ENCODE measurements around the gene FCMR.
A peak's percentile ranks its signal among the peaks of the same experiment; 100 is the strongest.

The FCMR gene

GRCh38 chr1:206898915-206899431 lies 22.8 kb downstream of the FCMR start:
- DNase-seq, result no peak

GRCh38 chr1:206898089-206898914 lies 23.4 kb downstream of the FCMR start:
- DNase-seq, result peak in 1 of 3 donors; percentile 30

DNA sequence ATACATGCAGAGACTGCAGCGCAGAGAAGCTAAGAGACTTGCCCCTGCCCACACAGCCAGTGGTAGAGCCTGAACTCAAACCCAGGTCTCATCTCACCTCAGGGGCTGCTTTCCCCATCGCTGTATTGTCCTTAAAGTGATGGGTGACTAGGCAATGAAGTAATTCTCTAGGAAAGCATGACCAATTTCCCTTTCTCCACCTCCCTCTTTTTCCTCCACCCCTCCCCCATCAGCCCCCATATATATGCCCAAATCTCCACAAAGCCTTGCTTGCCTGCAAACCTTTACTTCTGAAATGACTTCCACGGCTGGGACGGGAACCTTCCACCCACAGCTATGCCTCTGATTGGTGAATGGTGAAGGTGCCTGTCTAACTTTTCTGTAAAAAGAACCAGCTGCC lies 24.6 kb downstream of the FCMR start, which contains the start of gene IL24:
TSS of gene IL24 (plus strand) at position 269 of the 400 bp plus-strand sequence. CDS start 390 bp downstream, outside the sequence.
- no peak for DNase-seq

- DNase-seq, result no peak
Measured at GRCh38 chr1:206896261-206896660, 25.5 kb downstream of the FCMR start.

- DNase-seq, result no peak
Measured at GRCh38 chr1:206895837-206896242, 25.9 kb downstream of the FCMR start.

- DNase-seq, result no peak
Measured at GRCh38 chr1:206895325-206895724, 26.4 kb downstream of the FCMR start.

- DNase-seq, result no peak
Measured at GRCh38 chr1:206893380-206893779, 28.4 kb downstream of the FCMR start.

DNA sequence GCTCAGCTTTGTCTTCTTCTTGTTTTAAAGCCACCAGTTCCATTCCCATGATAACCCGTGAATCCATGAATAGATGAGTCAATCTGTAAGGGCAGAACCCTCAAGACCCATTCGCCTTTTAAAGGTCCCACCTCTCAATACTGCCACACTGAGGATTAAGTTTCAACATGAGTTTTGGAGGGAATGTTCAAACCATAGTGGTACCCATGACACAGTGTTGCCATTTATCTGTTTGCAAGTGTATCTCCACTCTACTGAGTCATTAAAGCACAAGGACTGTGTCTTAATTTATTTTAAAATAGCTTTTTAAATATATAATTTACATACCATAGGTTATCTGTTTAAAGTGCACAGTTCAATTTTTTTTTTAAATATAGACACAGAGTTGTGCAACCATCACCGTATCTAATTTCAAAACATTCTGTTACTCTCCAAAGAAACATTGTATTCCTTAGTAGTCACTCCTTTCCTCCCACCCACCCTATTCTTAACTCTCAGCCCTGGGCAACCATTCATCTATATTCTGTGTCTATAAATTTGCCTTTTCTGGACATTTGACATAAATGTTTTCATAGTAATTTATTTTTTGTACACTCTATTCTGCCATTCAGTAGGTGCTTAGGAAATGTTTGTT lies 29.3 kb downstream of the FCMR start:
- no peak for DNase-seq

DNA sequence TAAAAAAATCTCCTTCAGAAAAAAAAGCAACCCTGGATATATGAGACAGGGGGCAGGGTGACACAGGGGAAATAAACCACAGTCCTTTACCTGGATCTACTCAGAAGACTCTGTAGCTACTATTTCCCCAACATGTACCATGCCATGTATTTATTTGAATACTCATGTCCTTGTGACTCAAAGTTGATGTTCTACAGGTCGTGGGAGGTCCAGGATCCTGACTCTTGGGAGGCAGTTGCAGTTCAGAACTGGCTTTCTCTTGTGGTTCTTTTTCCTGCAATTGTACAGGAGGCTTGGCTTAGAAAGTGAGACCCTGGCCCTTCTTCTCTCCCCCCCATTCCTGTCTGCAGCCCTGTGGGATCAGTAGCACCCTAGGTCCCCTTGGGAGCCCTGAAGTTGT lies 30.3 kb downstream of the FCMR start:
- DNase-seq, result peak in 2 of 3 donors; percentile 27 to 32

DNA sequence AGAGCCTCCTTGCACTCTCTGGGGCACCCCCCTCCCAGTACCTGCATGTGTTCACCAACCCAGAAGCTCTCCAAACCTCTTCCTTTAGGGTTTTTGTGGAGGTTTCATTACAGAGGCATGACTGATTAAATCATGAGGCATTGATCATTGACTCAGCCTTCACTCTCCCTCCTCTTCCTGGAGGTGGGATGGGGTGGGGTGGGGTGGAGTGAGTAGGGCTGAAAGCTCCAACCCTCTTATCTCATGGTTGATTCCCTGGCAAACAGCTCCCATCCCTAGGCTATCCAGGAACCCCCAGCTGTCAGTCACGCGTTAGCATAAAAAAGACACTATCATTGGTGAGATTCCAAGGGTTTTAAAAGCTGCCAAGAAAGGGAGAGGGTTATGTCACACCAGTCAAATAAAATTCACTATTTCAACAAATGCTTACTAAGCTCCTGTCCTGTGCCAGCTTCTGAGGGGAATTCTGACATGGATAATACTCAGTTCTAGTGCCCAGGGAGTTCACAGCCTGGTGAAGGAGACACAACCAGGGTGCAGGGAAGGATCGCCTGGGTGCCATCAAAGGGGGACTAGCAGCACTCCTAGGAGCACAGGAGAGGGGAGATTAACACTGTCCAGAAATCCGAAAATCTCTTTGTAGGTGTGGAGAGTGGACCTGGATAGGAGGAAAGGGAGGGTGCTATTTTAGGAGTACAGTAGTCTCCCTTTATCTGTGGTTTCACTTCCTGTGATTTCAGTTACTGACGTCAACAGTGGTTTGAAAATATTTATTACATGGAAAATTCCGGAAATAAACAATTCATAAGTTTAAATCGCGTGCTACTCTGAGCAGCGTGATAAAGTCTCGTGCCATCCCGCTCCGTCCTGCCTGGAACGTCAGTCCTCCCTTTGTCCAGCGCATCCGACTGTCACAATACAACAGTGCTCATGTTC lies 31.3 kb downstream of the FCMR start:
- DNase-seq, result peak; percentile 71 to 92 (median 89)

- no peak for DNase-seq
Measured at GRCh38 chr1:206887701-206888100, 34.0 kb downstream of the FCMR start.

GRCh38 chr1:206886831-206887230 lies 34.9 kb downstream of the FCMR start:
- DNase-seq, result no peak

DNA sequence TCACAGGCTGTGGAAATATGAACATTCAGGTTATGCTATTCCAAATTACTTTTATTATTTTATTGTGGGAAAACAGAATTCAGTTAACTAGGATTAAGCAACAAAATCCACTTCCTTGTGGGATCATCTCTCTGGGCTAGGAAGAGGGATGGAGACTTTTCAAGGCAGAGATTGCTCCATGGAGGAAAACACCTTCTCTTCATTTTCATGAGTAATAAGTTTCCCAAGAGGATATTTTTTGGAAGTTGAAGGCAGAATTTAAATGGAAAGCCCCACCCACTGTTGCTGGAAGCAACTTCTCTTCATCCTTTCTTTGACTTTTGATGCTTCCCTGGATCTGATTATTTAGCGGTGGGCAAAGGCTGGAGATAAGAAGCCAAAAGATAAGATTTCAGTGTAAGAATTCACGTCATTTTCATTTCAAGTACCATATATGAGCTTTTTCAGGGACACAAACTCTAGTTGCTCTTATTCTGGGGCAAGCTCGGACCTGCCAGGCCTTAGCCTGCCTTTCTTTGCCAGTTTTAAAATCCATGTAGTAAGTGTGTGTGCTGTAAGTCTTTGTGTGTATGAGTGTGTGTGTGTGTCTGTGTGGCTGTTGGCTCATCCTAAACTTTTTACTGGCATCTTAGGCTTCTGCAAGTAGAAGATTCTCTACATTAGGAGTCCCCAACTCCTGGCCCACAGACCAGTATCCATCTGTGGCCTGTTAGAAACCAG lies 36.2 kb downstream of the FCMR start:
- DNase-seq, result peak in 1 of 3 donors; percentile 34

GRCh38 chr1:206883876-206884275 lies 37.9 kb downstream of the FCMR start:
- DNase-seq, result no peak

- no peak for DNase-seq
Measured at GRCh38 chr1:206883160-206883559, 38.6 kb downstream of the FCMR start.

DNA sequence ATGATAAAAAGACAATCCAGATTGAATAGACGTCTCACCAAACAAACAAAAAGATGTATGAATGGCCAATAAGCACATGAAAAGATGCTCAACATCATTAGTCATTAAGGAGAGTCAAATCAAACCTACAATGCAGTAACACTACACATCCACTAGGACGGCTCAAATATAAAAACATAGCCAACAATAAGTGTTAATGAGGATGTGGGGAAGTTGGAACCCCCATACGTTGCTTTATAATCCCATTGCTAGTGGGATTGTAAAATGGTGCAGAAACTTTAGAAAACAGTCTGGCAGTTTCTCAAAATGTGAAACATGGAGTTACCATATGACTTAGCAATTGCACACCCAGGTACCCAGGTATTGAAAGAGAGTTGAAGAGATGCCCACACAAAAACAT lies 39.2 kb downstream of the FCMR start:
- DNase-seq, result peak in 1 of 3 donors; percentile 21

- DNase-seq, result no peak
Measured at GRCh38 chr1:206880314-206880713, 41.4 kb downstream of the FCMR start.

GRCh38 chr1:206878456-206878855 lies 43.3 kb downstream of the FCMR start:
- DNase-seq, result no peak

DNA sequence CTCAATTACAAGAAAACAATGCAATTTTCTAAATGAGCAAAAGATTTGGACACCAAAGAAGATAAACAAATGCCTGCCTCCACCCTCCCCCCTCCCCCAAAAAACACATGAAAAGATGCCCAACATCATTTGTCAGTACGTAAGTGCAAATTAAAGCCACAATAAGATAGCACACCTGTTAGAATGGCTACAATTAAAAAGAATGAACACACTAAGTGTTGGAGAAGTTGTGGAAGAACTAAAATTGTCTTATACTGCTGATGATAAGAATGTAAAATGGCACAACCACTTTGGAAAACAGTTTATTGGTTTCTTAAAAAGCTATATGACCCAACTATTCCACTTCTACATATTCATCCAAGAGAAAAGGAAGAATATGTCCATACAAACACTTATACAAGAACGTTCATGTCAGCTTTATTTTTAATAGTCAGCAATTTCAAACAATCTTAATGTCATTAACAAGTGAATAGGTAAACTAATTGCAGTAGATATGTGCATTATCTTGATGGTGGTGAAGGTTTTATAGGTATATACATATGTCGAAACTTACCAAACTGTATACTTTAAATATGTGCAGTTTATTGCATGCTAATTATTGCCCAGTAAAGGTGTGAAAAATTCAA lies 45.9 kb downstream of the FCMR start:
- no peak for DNase-seq

- DNase-seq, result no peak
Measured at GRCh38 chr1:206873603-206874188, 48.0 kb downstream of the FCMR start.

DNA sequence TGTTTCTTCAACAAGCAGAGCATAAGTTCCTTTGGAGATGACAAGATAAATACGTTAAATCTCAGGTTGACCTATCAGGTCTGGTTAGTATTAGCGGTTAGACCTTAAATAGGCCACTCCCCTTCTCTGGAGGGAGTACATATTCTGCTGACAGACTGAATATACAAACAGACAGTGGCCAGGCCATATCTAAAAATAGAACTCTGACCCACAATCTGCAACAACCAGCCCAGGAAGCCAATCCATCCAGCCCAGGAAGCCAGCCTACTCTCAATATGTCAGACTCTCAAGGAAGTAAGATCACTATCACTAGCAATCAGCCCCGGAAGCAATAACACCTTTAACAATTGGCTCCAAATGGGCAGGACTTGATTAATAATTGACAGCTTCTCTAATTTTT lies 49.6 kb downstream of the FCMR start:
- no peak for DNase-seq

Data from suppressor macrophage treated with lipopolysaccharide for 1 hour (primary cell).